GM12873 (cell line): ENCODE data around the gene RAB37.

ENCODE experiments used
- TF ChIP-seq, protein P1 (sequence below): IDR thresholded peaks from 2 replicates; pipeline ENCODE4 v1.5.1; 2012; ENCODE audit warnings: low read depth, mild to moderate bottlenecking, moderate library complexity, low read length, control low read depth; ENCODE audit not compliant: insufficient read depth; ENCODE audit errors: missing control alignments

The RAB37 gene

DNA sequence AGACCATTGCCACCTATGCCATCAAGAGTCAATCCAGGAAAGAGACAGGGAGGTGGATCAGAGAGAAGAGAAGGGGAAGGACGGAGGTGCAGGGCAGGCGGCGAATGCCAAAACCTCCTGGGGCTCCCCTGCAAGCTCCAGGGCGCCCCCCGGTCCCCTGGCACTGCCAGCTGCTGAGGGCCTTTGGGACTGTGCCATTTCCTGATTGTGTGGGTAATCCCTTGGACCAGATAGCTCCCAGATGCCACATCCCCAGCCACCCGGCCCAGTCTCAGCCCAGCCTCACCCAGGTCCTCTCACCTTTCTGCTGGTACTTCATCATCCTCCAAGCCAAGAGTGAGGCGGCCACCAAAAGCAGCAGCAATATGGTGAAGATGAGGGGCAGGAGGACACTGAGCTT is 39.0 kb upstream of the RAB37 start:
- TF ChIP-seq, protein P1, sequence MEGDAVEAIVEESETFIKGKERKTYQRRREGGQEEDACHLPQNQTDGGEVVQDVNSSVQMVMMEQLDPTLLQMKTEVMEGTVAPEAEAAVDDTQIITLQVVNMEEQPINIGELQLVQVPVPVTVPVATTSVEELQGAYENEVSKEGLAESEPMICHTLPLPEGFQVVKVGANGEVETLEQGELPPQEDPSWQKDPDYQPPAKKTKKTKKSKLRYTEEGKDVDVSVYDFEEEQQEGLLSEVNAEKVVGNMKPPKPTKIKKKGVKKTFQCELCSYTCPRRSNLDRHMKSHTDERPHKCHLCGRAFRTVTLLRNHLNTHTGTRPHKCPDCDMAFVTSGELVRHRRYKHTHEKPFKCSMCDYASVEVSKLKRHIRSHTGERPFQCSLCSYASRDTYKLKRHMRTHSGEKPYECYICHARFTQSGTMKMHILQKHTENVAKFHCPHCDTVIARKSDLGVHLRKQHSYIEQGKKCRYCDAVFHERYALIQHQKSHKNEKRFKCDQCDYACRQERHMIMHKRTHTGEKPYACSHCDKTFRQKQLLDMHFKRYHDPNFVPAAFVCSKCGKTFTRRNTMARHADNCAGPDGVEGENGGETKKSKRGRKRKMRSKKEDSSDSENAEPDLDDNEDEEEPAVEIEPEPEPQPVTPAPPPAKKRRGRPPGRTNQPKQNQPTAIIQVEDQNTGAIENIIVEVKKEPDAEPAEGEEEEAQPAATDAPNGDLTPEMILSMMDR = no peak

DNA sequence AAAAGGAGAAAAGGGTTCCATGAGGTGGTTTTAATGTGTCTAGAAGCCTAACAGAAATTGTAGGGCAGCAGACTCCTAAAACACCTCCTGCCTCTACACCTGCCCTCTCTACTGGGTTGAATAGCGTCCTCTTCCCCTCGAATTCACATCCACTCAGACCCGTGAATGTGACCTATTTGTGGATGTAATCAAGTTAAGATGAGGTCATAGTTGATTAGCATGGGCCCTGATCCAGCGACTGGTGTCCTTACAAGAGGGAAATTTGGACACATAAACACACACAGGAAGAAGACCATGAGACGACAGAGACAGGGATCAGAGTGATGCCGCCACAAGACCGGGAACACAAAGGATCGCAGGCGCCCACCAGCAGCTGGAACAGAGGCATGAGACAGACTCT is 37.8 kb upstream of the RAB37 start:
- TF ChIP-seq, protein P1 = no peak

DNA sequence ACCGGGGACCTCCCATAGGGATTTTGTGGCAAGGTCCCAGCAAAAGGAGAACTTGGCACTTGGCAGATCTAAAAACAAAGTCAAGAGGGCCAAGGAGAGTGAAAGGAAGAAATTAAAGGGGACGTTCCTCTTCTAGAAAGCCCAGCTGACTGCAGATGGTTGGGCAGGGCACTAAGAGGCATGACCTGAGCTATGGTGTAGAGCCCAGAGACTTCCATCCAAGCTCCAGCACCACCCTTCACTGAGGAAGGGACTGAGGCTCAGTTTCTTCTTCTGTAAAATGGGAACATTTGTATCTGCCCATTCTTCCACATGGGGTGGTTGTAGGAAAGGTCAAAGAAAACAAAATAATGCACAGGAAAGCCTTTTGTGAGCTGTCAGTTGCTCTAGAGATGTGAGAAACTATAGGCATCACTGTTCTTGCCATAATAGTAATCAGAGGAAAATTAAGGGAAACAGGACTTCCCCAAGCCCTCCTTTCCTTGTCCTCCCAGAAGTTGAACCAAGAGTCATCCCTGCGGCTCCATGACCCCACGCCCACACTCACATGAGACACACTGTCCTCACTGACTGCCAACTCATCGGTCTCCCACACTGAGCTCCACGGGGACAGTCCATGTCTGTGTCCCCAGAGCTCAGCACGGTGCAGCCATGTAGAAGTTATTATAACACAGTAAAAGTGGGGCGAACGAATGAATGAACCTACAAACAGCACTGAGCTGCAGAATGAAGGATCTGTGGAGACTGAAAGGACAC is 34.8 kb upstream of the RAB37 start:
- TF ChIP-seq, protein P1 = no peak

DNA sequence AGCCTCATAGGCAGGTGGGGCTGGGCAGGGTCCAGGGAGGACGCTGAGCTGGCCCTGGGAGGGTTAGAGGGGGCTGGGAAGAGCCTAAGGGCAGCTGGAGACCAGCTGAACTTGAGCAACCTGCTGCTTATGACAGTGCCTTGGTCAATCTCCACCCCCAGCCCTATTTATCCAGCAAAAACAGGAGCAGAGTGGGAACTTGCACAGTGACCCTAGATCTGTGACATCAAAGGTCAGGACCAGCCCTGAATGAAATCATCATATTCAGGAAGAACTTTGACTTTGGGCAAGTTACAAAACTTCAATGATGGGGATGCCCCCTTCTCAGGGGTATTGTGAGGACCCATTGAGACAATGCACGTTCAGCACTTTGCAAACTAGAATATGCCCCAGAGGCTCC is 33.7 kb upstream of the RAB37 start:
- TF ChIP-seq, protein P1 = no peak

DNA sequence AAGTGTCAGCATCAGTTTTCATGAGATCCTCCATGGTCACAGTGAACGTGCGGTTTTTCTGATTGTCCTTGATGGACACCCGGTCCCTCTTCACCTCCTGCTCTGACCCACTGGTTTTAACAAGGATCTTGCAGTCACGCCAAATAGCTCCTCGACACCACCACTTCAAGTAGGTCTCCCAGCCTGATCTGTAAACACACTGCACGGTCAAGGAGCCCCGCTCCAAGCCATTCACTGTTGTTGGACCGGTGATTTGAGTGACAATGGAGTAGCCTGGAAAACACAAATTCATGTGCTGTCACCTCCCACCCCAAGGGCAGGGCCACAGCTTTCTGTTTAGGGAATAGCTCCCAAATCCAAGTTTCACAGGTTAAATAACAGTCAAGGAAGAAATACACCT is 32.5 kb upstream of the RAB37 start:
- TF ChIP-seq, protein P1 = no peak

DNA sequence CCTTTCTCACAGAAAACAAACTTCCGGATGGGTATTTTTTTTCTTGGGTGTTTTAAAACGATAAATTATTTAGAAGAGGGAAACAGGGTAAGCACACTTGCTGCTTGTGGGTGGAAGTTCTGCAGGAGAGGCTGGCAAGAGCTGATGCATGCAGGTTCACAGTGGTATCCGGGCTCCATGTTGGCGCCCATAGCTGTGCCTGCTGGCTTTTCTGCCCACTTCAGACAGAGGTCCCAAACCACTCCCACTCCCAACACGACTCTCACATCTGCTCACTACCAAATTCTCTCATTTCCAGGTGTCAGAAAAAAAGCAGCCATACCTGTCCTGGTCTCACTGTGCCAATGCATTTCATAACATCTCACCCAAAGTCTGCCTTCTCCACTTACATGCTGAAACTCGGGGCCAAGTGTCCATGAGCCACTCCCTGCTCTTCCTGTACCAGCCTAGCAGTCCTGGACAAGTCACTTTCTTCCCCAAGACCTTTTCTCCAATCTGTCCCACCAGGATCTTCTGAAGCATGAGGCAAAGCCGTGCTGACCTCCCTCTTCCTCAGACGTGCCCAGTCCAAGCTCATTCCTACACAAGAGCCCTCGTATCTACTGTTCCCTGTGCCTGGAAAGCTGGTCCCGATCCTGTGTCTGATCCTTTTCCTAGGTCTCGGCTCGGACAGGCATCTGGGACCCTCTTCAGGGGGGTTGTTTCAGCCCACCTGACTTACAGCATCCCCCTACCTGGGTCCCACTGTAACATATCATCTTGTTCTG is 25.8 kb upstream of the RAB37 start:
- TF ChIP-seq, protein P1 = no peak

DNA sequence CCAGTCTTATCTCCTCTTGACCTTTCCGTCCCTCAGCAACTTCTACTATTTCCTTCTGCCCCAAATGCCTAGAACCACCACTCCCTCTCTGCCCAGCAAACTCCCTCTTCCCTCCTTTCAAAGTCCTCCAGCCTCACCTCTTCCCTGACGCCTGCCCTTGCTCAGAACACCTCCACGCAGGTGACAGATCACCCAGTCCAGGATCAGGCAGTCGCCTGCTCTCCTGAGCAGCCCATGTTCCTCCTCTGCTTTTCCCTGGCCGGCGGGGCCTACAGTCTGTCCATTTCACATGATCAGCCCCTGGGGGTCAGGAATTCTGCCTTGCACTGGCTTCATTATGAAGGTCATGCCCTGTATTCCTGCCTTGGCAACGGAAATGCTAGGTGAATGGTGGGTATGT is 24.8 kb upstream of the RAB37 start:
- TF ChIP-seq, protein P1 = no peak
